ENCODE measurements around the gene MYO16.
A peak's percentile ranks its signal among the peaks of the same experiment; 100 is the strongest.

The MYO16 gene

DNA sequence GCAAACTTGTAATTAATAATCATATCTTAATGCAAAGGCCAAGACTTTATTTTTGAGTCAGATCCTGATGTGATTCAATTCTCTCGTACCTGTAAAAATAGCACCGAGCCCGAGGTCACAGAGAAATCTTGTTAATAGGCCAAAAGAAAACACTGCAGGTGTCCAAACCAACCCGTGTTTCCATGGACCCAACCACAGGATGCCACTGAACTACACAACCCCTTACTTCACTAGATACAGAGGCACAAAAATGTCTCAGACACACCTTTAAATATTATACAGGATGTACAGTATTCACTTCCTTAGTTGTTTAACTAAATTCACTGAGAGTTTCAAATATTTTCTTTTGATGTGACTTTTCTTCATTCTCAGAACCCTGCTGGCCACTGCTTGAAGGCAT is 530.9 kb downstream of the MYO16 start:
- DNase-seq, result no peak

DNA sequence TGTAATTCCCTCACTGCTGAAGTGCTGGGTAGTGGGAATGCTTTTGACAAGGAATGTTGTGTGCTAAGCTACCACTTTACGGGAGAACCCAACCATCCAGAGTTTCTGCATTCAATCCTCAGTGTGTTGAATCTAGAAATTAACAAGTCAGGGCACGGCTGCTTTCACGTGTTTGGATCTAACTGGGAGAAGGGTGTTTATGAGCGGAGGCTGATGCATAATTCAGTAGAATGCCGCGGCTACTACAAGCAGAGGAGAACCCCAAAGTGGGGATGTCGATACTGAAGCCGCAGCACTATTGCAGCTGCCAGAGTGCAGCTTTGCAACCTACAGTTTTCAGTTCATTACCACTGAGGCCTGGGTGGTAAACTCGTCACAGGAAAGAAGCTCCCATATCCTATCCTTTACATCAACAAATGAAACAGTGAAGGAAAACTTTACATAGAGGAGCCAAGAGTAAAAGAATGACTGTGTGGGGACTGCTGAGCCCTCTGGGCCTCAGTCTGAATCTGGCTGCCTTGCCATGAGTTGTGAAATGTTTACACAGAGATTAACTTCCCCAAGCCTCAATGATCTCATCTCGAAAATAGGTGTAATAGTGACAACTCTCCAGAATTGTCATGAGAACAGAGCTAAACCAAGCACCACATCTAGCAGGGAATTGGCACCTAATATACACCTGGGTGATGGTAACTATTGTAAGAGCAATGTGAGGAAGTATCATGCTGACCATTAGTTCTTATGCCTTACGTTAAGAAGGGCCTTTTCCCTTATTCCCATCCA is 531.7 kb downstream of the MYO16 start:
- DNase-seq, result no peak

- DNase-seq, result no peak
These were observed 533.0 kb downstream of the MYO16 start for GRCh38 chr13:109162248-109163036.

DNA sequence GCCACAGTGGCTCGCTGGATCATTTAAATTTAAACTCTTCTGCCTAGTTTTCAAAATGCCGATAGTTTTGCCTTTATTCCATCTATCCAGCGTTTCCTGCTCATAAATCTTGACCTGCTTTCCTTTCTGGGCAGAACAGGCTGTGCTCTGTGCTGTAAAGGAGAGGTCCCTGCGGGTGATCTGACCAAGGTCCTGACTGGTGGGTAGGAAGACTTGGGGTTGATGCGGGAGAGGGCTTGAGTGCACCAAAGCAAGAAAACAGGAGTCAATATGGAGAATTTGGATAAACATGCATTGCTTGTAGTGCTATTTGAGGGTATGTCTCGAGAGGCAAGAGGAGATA is 533.6 kb downstream of the MYO16 start:
- DNase-seq, result no peak

DNA sequence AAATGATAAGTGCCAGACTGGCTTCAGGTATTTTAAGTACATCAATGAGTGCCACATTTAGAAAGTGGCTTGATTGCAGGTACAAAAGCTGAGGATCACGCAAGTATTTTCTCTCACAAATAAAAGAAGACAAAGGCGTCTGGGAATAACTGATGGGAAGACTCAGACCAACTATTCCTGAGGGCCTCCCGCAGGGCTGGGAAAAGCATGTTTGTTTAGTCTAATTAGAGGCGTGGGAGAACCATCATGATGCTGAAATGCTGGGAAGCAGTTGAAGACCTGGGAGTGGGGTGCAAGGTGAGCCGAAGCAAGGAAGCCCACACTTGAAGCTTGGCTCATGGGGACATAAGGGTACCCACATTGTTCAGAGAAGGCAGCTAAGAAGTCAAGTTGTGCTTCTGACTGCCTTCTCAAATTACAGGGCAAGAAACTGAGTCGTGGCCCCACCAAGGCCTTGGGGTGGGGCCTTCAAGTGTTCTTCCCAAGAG is 536.0 kb downstream of the MYO16 start:
- no peak for DNase-seq

GRCh38 chr13:109166804-109167203 is 537.4 kb downstream of the MYO16 start:
- no peak for DNase-seq

DNA sequence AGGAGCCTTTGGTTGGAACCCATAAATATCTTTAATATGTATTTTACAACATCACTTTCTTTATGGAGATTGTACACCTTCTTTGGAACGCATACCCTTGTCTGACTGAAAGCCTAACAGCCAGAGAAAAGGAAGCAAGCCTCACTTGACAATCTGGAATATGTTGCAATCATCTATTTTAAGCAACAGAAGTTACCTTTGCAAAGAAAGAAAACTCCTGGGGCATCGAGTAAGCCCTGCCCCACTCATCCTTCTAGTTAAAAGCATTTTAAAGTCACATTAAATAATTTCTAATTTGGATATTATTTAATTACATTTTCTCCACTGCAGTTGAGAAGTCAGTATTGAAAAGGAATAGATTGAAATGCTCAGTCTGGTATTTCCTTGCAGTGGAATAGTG is 542.7 kb downstream of the MYO16 start:
- DNase-seq, result no peak

DNA sequence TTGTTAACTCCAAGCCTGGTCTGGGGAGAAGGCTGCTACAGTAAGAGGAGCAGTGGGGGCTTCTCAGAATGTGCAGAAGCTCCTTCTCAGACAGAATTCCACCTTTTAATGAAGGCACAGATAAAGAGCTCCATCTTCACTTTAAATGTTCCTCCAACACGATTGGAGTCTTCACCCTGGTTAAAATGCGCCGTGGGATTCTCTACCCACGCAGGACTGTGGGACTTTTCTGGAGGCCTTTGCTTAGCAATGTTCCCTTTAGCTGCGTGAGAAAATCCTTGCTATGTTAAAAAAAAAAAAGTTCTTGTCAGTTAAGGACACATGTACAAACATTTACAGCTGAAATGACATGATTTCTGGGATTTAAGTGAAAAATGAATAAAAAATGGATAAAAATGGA is 546.3 kb downstream of the MYO16 start:
- no peak for DNase-seq

- DNase-seq, result no peak
These were observed 551.6 kb downstream of the MYO16 start for GRCh38 chr13:109180905-109181425.

DNA sequence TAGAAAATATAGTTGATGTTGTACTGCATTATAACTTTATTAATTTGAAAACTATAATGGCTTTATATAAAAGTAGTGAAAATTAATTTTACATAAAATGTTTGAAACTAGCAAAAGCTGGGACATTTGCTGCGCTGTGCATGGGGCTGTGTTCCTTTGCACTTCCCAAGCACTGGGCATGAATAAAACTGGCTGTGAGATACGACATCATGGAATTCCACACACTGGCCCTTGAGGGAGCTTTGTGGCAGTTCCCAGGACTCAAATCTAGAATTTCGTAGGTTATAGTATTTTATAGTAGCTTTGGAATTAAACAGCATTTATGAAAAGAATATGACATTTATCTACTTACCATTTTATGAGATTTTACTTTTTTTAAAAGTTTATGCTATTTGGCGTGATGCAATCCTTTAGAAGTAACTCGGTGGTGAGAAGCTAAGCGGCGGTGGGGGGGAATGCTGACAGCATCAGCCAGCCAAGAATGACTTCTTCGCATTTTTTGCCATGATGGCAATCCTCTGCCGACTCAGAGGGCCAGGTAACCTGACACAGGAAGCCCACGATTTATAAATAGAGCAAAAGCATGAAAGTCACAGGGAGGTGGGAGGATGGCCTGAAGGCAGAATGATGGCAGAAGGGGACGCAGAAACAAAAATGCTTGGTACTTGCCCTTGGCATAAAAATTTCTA is 553.5 kb downstream of the MYO16 start:
- no peak for DNase-seq

GRCh38 chr13:109191413-109191812 is 562.0 kb downstream of the MYO16 start:
- no peak for DNase-seq

GRCh38 chr13:109192306-109192705 is 562.9 kb downstream of the MYO16 start:
- no peak for DNase-seq

DNA sequence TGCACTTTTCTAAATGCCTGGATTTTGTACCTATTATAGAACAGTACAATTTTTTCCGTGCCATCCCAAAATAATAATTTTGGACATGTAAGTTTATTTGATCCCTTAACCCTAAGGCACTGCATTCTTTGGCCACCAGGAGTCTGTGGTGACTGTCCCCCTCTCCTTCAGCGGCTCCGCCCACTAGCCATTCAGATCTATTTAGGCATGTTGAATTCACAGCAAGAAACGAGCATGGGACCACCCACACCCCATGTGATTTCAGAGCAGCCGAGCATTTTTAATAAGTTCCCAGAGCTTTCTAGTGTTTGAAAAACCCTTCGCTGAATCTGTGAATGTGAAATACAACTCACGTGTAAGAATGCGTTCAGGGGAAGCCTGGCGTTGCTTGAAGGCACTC is 567.5 kb downstream of the MYO16 start:
- no peak for DNase-seq

DNA sequence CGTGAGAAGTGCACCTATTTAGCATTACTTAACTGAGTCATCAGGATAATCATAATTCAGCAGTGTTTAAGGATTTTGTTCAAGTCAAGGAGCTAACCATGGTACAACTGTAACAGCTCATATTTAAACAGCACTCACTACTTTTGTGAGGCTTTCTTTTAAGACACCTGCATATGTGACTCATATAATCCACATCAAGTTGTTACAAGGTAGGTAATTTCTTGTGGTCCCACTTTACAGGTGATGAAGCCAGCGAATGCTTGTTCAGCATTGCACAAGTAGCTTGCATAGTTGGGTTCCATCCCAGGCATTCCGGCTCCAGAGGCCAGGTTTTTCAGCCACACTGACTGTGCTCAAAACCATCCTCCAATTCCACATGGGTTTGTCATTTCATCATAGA is 569.2 kb downstream of the MYO16 start:
- DNase-seq, result no peak

DNA sequence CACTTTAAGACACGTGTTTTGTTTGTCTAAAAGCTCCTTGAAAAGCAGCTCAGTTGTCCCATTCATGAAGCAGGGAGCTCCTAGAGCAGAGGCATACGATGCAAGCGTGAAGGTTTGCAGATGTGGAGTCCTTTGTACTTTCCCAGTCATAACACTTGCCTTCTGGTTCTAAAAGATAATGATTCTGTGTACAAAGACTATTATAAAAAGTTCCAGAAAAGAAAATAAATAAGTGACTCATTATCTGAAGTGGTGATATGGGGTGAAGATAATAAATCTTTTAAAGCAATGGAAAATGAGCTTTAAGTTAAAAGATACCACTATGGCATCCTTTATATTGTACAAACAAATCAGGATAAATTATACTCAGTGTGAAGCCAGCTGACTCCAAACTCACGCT is 569.9 kb downstream of the MYO16 start:
- no peak for DNase-seq

- no peak for DNase-seq
These were observed 571.1 kb downstream of the MYO16 start for GRCh38 chr13:109200556-109200955.

DNA sequence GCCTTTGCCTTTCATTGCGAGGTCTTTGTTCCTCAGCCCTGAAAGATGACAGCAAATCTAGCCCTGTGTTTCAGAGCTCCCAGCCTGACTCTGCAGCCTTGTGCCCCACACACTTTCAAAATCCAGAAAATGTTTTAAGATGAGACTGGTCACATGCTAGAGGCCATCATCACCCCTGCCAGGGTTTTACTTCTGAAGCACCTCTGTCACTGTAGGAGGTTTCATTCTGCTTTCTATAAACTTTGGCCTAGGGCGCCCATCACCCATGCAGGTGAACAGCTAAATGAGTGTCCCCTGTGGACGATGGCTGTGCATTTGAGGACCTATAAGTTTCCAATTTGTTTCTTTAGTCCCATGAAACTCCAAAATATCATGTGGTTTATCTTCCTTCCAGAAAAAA is 574.2 kb downstream of the MYO16 start:
- no peak for DNase-seq

GRCh38 chr13:109204252-109204651 is 574.8 kb downstream of the MYO16 start:
- DNase-seq, result no peak

DNA sequence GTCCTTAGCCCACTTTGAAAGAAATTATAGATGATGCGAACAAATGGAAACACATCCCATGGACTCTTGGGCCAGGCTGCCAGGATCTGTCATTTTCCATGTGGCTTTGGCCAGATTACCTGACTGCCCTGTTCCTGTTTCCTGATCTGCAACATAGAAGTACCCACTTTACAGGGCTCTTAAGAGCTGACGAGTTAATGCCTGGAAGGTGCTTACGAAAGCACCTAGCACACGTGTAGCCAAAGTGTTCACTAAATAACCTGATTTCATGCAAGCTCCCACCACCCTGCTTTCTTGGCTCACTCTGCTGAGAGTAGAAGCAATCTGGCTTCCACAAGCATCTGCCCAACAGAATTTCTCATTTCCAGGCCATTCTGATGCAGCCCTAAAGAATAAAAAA is 575.2 kb downstream of the MYO16 start:
- DNase-seq, result no peak

DNA sequence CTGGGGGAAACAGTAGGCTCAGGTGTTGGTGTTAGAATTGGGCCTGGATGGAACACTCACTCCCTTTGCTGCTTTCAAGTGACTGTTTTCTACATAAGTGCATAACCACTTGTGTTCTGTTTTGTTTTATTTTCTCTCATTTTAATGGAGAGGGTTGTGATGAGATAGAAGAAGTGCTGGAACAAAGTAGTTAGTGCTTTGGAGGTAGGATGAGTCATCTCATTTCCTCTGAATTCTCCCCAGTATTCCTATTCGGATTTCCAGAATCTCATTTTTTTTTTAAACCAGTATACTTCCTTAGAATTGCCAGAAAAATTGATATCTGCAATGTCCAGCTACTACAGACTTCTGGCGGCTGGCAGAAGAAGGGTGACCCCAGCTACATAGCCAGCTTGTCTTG is 575.9 kb downstream of the MYO16 start:
- no peak for DNase-seq

DNA sequence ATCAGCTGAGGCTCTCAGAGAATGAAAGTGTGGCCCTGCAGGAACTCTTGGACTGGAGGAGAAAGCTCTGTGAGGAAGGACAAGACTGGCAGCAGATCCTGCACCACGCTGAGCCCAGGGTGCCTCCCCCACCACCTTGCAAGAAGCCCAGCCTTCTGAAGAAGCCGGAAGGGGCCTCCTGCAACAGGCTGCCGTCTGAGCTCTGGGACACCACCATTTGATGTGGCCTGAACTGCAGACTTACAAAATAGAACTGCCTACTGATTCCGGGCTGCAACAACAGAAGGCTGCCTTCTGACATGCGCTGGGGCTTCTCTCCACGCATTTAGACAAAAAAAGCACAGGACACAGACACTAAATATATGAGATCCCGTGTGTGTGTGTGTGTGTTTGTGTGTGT is 577.2 kb downstream of the MYO16 start:
- DNase-seq, result no peak

GRCh38 chr13:109207622-109208021 is 578.2 kb downstream of the MYO16 start:
- DNase-seq, result no peak

GRCh38 chr13:109208522-109208921 is 579.1 kb downstream of the MYO16 start:
- DNase-seq, result no peak

GRCh38 chr13:109209526-109209925 is 580.1 kb downstream of the MYO16 start:
- DNase-seq, result peak; percentile 71 to 82

Measured in NCI-H1930 (cell line).